HUDEP-2 (cell line): ENCODE data around the gene FGF18.
A peak's percentile ranks its signal among the peaks of the same experiment; 100 is the strongest.

Experiments
- DNase-seq, 76 experiments: peaks; one replicate each; lab custom pipeline; 2025; ENCODE audit not compliant: unreplicated experiment in 76 of 76; lab: John Stamatoyannopoulos, UW

The FGF18 gene

GRCh38 chr5:171421331-171422262 lies 2.1 kb downstream of the FGF18 start:
- DNase-seq: no peak

GRCh38 chr5:171422495-171422894 lies 3.0 kb downstream of the FGF18 start:
- DNase-seq: no peak

- DNase-seq: no peak
Measured at GRCh38 chr5:171422902-171423663, 3.6 kb downstream of the FGF18 start.

GRCh38 chr5:171424726-171425125 lies 5.3 kb downstream of the FGF18 start:
- DNase-seq: no peak

GRCh38 chr5:171425596-171426244 lies 6.3 kb downstream of the FGF18 start:
- DNase-seq: no peak

GRCh38 chr5:171426266-171426665 lies 6.8 kb downstream of the FGF18 start:
- DNase-seq: no peak

- no peak for DNase-seq
Measured at GRCh38 chr5:171426680-171427079, 7.2 kb downstream of the FGF18 start.

- DNase-seq: peak in 56 of 76 experiments; percentile 6 to 84 (median 38)
Measured at GRCh38 chr5:171427318-171428167, 8.1 kb downstream of the FGF18 start.

GRCh38 chr5:171428168-171428696 lies 8.8 kb downstream of the FGF18 start:
- DNase-seq: no peak

GRCh38 chr5:171428809-171429542 lies 9.5 kb downstream of the FGF18 start:
- DNase-seq: no peak

- DNase-seq: no peak
Measured at GRCh38 chr5:171429543-171429910, 10.1 kb downstream of the FGF18 start.

GRCh38 chr5:171431251-171431777 lies 11.9 kb downstream of the FGF18 start:
- DNase-seq: no peak

GRCh38 chr5:171432076-171432475 lies 12.6 kb downstream of the FGF18 start:
- no peak for DNase-seq

- no peak for DNase-seq
Measured at GRCh38 chr5:171432583-171433351, 13.3 kb downstream of the FGF18 start.

- no peak for DNase-seq
Measured at GRCh38 chr5:171433352-171433698, 13.9 kb downstream of the FGF18 start.

- DNase-seq: no peak
Measured at GRCh38 chr5:171433982-171434676, 14.7 kb downstream of the FGF18 start.

- no peak for DNase-seq
Measured at GRCh38 chr5:171434874-171435273, 15.4 kb downstream of the FGF18 start.

GRCh38 chr5:171435908-171436307 lies 16.5 kb downstream of the FGF18 start:
- no peak for DNase-seq
